Ascending aorta (tissue), 2 donors: ENCODE data around the gene RNF31. TPM values are rescaled to one million over a fixed set of nuclear protein-coding genes. Genes with fewer than 3 reads are reported as not detected.

ENCODE experiments used
- DNase-seq, 2 donors: peaks; one replicate each; pipeline ENCODE4 v3.0.0-alpha.2; 2019; ENCODE audit warnings: low spot score in 2 of 2
- H3K27ac ChIP-seq, 2 donors: fragments of 200-600 bp; sonication (generic); one replicate each; pipeline ENCODE4 v1.5.1; 2016 to 2017; ENCODE audit warnings: mild to moderate bottlenecking in 1 of 2
- H3K27me3 ChIP-seq: fragments of 200-600 bp; sonication (generic); one replicate; pipeline ENCODE4 v1.5.1; 2017
- H3K36me3 ChIP-seq, 2 donors: fragments of 200-600 bp; sonication (generic); one replicate each; pipeline ENCODE4 v1.5.1; 2016
- H3K4me1 ChIP-seq, 2 donors: fragments of 200-600 bp; sonication (generic); one replicate each; pipeline ENCODE4 v1.5.1; 2016 to 2017; ENCODE audit warnings: mild to moderate bottlenecking in 1 of 2
- H3K4me3 ChIP-seq, 2 donors: fragments of 200-600 bp; sonication (generic); one replicate each; pipeline ENCODE4 v1.5.1; 2016 to 2017; ENCODE audit warnings: mild to moderate bottlenecking in 1 of 2
- H3K9me3 ChIP-seq, 2 donors: fragments of 200-600 bp; sonication (generic); one replicate each; pipeline ENCODE4 v1.5.1; 2016
- intact Hi-C: fragments of 100-400 bp; cut with DNase I; formaldehyde crosslinking; loops from one replicate; pipeline ENCODE4 v1.15.1; 2023
- total RNA-seq: library from RNA; depleted of rRNA; stranded (reverse); fragments of >200 nt; gene quantifications from one replicate; pipeline ENCODE4 v1.1.0, GENCODE V29; 2016
- TF ChIP-seq, protein P1 (sequence below), 3 experiments: fragments of 200-600 bp in 2 of 3; fragments of 450-650 bp in 1 of 3; sonication (generic) in 2 of 3; IDR thresholded peaks; one replicate each; pipeline ENCODE4 v1.5.1; 2016 to 2019; ENCODE audit warnings: antibody characterized with exemption in 3 of 3, mild to moderate bottlenecking in 1 of 3, moderate library complexity in 1 of 3

RNF31 gene
- total RNA-seq, 1 donor from 2014 or later: 182 TPM

DNA sequence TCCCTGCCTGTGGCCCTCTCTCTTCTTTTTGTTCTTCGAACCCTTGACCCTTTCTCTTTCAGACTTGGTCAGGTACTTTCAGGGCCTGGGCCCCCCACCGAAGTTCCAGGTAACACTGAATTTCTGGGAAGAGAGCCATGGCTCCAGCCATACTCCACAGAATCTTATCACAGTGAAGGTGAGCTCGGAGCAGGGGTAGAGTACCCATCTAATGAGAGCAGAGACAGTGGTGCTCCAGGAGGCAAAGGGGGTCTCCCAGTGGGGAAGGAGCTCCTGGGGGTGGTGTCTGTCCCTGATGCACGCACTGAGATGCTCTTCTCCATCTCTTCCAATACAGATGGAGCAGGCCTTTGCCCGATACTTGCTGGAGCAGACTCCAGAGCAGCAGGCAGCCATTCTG is 18.5 kb downstream of the RNF31 start:
- H3K27me3 ChIP-seq: no peaks in the 10 kb centered on the region
- H3K4me3 ChIP-seq: no peak overlapping the region
- H3K27ac ChIP-seq: no peak overlapping the region
- peaks cover 50 to 56% of the 10 kb centered on the region in 2 donors for H3K36me3 ChIP-seq
- no peak for DNase-seq
- peaks cover 9 to 12% of the 10 kb centered on the region in 2 donors for H3K4me1 ChIP-seq
- intact Hi-C loops: no loop called here
- no peaks in the 10 kb centered on the region for H3K9me3 ChIP-seq
- TF ChIP-seq, protein P1, sequence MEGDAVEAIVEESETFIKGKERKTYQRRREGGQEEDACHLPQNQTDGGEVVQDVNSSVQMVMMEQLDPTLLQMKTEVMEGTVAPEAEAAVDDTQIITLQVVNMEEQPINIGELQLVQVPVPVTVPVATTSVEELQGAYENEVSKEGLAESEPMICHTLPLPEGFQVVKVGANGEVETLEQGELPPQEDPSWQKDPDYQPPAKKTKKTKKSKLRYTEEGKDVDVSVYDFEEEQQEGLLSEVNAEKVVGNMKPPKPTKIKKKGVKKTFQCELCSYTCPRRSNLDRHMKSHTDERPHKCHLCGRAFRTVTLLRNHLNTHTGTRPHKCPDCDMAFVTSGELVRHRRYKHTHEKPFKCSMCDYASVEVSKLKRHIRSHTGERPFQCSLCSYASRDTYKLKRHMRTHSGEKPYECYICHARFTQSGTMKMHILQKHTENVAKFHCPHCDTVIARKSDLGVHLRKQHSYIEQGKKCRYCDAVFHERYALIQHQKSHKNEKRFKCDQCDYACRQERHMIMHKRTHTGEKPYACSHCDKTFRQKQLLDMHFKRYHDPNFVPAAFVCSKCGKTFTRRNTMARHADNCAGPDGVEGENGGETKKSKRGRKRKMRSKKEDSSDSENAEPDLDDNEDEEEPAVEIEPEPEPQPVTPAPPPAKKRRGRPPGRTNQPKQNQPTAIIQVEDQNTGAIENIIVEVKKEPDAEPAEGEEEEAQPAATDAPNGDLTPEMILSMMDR (IDR thresholded peaks at IDR 0.05): no peak

DNA sequence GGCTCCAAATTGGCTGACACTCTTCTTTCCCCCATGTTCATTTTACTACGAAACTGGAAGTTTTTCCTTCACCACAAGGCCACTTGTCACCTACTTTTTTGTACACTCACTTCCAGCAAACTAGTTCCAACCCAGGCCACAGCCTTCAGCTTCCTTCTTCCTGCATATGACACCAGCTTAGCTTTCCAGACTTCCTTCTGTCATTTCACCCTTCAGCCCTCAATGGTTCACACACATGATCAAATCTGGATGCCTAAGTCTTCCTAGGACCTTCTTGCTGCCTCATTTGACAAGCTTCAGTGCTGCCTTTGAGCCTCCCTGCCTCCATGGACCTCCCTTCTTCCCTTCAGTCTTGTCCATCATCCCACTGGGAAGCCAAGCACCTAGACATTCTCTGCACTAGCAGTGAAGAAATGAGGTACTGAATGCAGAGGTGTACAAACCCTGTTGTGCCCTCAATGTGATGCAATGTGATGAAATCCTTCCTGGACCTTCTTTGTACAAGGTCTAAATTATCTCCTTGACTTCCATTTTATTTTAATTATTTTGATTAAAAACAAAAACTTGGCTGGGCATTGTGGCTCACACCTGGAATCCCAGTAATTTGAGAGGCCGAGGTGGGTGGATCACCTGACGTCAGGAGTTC is 20.3 kb downstream of the RNF31 start:
- H3K27ac ChIP-seq: no peak overlapping the region
- intact Hi-C loops: no loop called here
- TF ChIP-seq, protein P1 (IDR thresholded peaks at IDR 0.05): no peak
- H3K4me1 ChIP-seq: peaks cover 8 to 12% of the 10 kb centered on the region in 2 donors
- no peak for DNase-seq
- no peaks in the 10 kb centered on the region for H3K9me3 ChIP-seq
- peaks cover 49 to 56% of the 10 kb centered on the region in 2 donors for H3K36me3 ChIP-seq
- H3K27me3 ChIP-seq: no peaks in the 10 kb centered on the region
- H3K4me3 ChIP-seq: no peak overlapping the region

DNA sequence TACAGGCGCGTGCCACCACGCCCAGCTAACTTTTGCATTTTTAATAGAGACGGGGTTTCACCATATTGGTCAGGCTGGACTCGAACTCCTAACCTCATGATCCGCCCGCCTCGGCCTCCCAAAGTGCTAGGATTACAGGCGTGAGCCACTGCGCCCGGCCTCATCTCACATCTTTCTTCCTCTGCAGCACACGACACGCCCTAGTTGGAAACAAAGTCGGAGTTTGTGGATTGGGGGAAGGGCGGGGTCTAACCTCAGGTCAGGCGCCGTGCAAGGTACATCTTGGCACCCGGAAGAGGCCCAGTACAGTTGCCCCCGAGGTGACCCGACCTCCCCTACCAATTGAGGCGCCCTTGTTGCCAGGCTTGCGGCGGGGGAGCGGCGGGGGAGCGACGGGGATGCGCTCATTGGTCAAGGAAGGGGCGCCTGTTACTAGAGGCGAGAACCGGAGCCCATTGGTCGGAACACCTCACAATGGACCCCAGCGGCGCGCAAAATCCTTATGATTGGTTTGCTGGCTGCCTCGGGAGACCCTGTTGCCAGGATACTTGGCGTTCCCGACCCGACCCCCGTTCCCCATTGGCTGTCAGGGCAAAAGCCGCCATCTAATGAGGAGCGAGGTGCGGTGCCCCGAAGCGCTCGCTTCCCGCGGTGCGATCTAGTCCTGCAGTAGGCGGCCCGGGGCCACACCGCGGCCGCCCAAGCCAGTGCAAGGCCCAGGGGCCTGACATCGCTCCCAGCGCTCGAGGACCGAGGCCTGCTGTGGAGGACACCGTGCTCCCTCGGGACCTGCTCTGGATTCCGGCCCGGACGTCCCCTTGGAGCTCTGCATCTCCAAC is 24.3 kb downstream of the RNF31 start, which contains the start of gene REC8:
Gene REC8, plus strand, starts transcription at position 659 of the 839 bp plus-strand sequence. CDS start 473 bp downstream, outside the sequence.
- peak; percentile 38 to 85 for DNase-seq
- intact Hi-C loops: no loop called here
- H3K27ac ChIP-seq: peak within 1 kb of the TSS; percentile 1 to 18
- H3K4me1 ChIP-seq: peaks cover 2 to 6% of the 10 kb centered on the region in 2 donors
- peak within 1 kb of the TSS; percentile 27 to 58 for H3K4me3 ChIP-seq
- TF ChIP-seq, protein P1 (IDR thresholded peaks at IDR 0.05): no peak
- H3K9me3 ChIP-seq: no peaks in the 10 kb centered on the region
- peaks cover 9 to 19% of the 10 kb centered on the region in 2 donors for H3K36me3 ChIP-seq
- H3K27me3 ChIP-seq: no peaks in the 10 kb centered on the region

DNA sequence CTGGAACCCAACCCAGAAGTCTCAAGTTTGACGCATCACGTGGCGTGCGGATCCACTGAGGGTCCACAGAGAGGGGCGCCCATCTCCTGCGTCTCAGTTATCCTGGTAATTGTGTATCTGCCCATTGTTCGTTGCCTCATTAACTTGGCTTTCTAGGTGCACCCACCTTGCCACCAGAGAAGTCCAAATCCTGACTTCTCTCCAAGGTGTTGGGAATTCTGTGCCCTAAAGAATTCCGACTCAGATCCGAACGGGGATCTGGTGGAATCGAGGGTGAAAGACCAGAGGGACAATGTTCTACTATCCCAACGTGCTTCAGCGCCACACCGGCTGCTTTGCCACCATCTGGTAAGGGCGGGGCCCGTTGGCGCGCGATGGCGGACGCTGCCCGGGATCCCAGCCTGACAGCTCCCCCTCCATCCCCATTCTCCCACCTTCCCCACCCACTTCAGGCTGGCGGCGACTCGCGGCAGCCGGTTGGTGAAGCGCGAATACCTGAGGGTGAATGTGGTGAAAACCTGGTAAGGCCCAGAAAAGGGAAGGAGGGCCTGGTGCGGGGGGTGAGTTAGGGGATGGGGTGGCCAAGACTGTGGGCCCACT is 25.1 kb downstream of the RNF31 start:
- DNase-seq: no peak
- TF ChIP-seq, protein P1 (IDR thresholded peaks at IDR 0.05): no peak

DNA sequence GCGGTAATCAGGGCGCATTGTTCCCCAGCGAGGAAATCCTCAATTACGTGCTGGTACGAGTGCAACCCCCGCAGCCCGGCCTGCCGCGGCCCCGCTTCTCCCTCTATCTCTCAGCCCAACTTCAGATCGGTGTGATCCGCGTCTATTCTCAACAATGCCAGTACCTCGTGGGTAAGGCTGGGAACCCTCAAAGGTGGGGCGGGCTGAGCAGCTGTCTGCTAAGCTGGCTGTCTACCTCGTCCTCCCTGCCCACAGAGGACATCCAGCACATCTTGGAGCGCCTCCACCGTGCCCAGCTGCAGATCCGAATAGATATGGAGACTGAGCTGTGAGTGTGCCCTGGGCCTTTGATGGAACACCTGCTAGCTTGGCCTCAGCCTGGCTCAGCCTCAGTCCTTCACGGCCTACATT is 25.6 kb downstream of the RNF31 start:
- no peak overlapping the region for H3K4me3 ChIP-seq
- TF ChIP-seq, protein P1 (IDR thresholded peaks at IDR 0.05): no peak
- H3K36me3 ChIP-seq: peaks cover 4 to 20% of the 10 kb centered on the region in 2 donors
- no peaks in the 10 kb centered on the region for H3K9me3 ChIP-seq
- H3K27me3 ChIP-seq: no peaks in the 10 kb centered on the region
- intact Hi-C loops: no loop called here
- no peak overlapping the region for H3K27ac ChIP-seq
- no peak for DNase-seq
- H3K4me1 ChIP-seq: peaks cover 2 to 6% of the 10 kb centered on the region in 2 donors

More for the DNA sequence above, 25.1 kb downstream of the RNF31 start:
- H3K4me1 ChIP-seq: peaks cover 2 to 6% of the 10 kb centered on the region in 2 donors
- H3K27ac ChIP-seq: peak overlapping the region in 1 of 2 donors; percentile 18
- intact Hi-C loops: no loop called here
- no peaks in the 10 kb centered on the region for H3K27me3 ChIP-seq
- no peaks in the 10 kb centered on the region for H3K9me3 ChIP-seq
- peaks cover 5 to 20% of the 10 kb centered on the region in 2 donors for H3K36me3 ChIP-seq
- H3K4me3 ChIP-seq: peak overlapping the region; percentile 27 to 58
